Measurements from ENCODE around the gene XXYLT1.
A peak's percentile ranks its signal among the peaks of the same experiment; 100 is the strongest.
"Not testable (repeated sequence)": the region's sequence is repeated elsewhere in the genome, so short reads cannot be mapped to it uniquely, and the experiment has no call there.

The XXYLT1 gene

GRCh38 chr3:195043607-195044339, 227.2 kb downstream of the XXYLT1 start:
- no peak for DNase-seq (ENCODE audit: low read depth)

GRCh38 chr3:195042743-195043606, 228.0 kb downstream of the XXYLT1 start:
- DNase-seq (ENCODE audit: low read depth) = no peak

GRCh38 chr3:195041871-195042742, 228.9 kb downstream of the XXYLT1 start:
- no peak for DNase-seq (ENCODE audit: low read depth)

- no peak for DNase-seq (ENCODE audit: low read depth)
These were observed 230.0 kb downstream of the XXYLT1 start for GRCh38 chr3:195040773-195041520.

DNA sequence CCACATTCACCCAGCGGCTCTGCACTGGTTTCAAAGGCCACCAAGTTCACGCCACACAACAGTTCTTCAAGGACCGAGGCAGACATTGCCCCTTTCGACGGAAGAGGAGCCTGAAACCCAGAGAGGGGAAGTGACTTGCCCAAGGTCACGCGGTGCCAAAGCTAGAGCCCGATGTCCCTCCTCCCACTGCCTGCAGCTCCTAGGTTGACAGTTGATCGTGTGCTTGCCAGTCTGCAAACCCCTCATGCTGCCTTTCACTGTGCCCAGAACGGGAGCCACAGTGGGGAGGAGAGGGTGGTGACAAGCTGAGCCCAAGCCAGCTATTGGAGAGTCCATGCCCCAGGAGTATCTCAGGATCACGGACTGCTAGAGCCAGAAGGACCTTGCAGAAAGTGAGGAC, 230.9 kb downstream of the XXYLT1 start:
- DNase-seq (ENCODE audit: low read depth) = no peak

GRCh38 chr3:195039180-195039843, 231.6 kb downstream of the XXYLT1 start:
- DNase-seq (ENCODE audit: low read depth) = no peak

GRCh38 chr3:195038161-195038560, 232.8 kb downstream of the XXYLT1 start:
- no peak for DNase-seq (ENCODE audit: low read depth)

- DNase-seq (ENCODE audit: low read depth) = not testable (repeated sequence)
These were observed 233.4 kb downstream of the XXYLT1 start for GRCh38 chr3:195037586-195037985.

GRCh38 chr3:195036974-195037373, 234.0 kb downstream of the XXYLT1 start:
- DNase-seq (ENCODE audit: low read depth) = no peak

GRCh38 chr3:195036574-195036973, 234.4 kb downstream of the XXYLT1 start:
- no peak for DNase-seq (ENCODE audit: low read depth)

DNA sequence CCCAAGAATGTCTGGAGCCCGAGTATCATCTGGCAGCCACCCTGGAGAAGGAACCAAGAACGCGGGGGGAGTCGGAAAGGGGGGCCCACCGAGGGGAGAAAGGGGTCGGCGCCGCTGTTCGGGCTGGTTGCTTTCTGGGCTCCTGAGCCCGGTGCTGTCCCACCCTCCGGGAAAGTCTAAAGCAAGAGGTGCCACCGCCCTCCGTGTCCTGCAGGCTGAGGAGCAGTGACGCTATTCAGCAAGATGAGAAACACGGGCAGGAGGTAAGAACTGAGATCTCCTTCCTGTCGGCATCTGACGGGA, 234.8 kb downstream of the XXYLT1 start:
- DNase-seq (ENCODE audit: low read depth) = no peak

DNA sequence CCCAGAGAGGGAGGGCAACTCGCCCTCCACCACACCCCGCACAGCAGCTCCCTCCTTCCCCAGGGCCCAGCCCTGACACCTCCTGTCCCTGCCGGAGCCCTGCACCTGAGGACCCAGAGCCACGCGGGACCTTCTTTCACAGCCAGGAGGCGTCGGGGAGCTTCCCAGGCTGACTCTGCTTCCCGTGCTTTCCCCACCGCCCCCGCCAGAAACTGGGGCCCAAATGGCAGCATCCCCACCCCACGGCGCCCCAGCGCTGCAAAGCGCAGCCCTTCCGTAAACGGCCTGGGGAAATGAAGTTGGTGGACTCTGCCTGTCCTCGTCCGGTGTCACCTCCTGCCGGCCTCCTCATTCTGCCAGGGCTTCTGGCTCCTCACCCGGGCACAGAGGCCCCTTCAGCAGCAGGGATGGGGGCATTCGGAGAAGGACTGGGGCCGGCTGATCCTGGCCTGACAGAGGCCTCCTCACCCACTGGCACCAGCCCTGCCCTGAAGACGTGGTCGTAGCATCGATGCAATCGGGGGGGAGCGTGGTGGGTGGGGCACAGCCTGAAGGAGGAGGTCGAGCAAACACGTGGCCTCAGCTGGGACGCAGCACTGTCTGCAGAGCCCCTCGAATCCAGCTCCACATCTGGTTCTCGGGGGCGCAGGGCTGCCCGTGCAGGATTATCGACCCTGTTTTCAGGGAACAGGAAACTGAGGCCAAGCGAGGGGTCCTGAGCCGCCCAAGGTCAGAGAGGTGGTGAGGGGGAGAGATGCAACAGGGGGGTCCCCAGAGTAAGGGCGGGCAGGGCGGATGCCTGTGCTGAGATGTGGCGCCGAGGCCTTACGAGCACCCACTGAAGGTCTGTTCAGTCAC, 235.4 kb downstream of the XXYLT1 start:
- DNase-seq (ENCODE audit: low read depth) = no peak

GRCh38 chr3:195034541-195034940, 236.4 kb downstream of the XXYLT1 start:
- no peak for DNase-seq (ENCODE audit: low read depth)

DNA sequence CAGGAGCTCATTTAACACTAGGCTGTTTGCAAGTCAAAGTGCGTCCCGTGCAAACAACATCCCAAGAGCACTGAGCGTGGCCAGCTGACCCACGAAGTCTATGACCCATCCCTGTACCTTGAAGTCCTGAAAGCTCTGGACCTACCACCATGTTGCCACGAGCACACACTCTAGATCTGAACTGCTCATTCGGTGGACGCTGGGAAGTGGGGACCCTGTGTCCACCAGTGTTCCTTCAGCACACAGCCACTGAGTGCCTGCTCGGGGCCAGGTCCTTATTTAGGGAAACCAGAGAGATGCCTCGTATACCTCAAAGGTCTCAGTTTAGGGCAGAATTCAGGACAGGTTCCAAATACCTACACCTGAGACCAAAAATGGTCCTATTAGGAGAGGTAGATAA, 236.9 kb downstream of the XXYLT1 start:
- DNase-seq (ENCODE audit: low read depth) = no peak

DNA sequence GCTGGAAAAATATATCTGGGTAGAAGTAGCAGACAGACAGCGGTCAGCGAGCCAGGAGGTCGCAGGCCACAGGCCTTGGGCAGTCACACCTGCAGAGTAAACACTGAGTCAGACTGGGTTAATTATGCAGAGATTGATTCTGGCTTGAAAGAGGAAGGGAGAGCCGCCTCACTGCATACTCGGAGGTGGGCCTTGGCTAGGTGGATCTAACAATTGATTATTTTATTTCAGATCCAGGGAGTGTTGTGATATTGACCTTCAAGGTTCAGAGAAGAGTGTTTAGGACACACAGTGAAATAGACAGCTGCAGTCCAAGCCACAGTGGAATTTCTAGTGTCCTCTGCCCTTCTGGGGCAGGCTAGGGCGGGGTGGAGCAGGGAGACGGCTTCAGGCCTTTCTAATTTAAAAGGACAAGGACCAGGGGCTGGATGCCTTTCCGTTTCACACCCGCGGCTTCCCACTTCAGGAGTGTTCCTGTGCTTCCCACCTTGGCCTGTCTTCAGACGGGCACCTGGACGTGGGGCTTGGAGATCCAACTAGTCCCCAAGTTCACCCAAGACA, 237.3 kb downstream of the XXYLT1 start:
- DNase-seq (ENCODE audit: low read depth) = no peak

- DNase-seq (ENCODE audit: low read depth) = no peak
These were observed 238.0 kb downstream of the XXYLT1 start for GRCh38 chr3:195032955-195033354.

DNA sequence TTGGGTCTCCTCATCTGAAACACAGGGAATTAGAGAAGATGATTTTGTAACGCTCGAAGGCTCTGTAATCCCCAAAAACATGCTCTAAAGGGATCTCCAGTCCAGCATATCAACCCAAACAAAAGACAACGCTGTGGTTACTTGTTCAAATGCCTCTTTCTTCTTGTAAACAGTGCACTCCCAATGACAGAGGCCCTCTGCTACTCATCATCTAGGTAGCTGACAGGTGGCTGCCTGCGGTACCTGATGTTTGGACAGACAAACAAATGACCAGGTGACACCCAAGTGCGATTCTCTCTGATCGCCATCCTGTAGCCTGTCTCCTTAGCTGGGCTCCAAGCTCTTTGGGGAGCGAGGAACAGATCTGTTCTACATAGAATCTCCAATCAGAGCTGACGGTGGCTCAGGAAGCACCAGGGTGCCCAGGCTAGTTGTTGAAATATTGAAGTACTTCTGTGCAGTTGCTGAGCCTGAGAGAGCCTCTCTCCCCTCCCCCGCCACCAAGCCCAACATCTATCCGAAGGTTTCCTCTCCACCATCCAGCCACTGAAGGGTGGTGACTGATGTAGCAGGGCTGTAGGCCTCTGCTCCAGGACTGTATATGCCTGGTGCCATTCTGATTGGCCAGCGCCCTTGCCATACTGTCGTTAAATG, 238.7 kb downstream of the XXYLT1 start:
- no peak for DNase-seq (ENCODE audit: low read depth)

GRCh38 chr3:195031574-195032003, 239.4 kb downstream of the XXYLT1 start:
- no peak for DNase-seq (ENCODE audit: low read depth)

- DNase-seq (ENCODE audit: low read depth) = peak; percentile 89
These were observed 240.1 kb downstream of the XXYLT1 start for GRCh38 chr3:195030791-195031321.

Data from EH (cell line).